Measurements from ENCODE around the gene MST1. TPM values are rescaled to one million over a fixed set of nuclear protein-coding genes. Genes with fewer than 3 reads are reported as not detected.

The MST1 gene
- total and polyA plus RNA-seq, 12 donors, result 2.3 to 16.0 (median 3.8) TPM

- ATAC-seq, result no peak
- H3K9me3 ChIP-seq, result no peaks in the 10 kb centered on the region
- TF ChIP-seq CTCF (IDR thresholded peaks at IDR 0.05), result no peak
- H3K27me3 ChIP-seq, result no peaks in the 10 kb centered on the region
- intact Hi-C loops (cut with DNase I), result no loop called here
- no peak overlapping the region for H3K4me3 ChIP-seq
- no peak for DNase-seq
- no peak overlapping the region for H3K27ac ChIP-seq
- H3K36me3 ChIP-seq, result peaks cover 0 to 71% (median 8%) of the 10 kb centered on the region in 9 donors
- H3K4me1 ChIP-seq, result peaks cover 5 to 25% (median 15%) of the 10 kb centered on the region in 9 donors
- 91 to 93% methylated on average over 13 of the region's 13 CpGs for WGBS, 2 donors
These were observed 26.4 kb upstream of the MST1 start for GRCh38 chr3:49715611-49716121.

- Histone ChIP-seq H3K4me3 (no peak overlapping the region), H3K27me3 (no peaks in the 10 kb centered on the region), H3K36me3 (peaks cover 0 to 68% (median 8%) of the 10 kb centered on the region in 9 donors), H3K27ac (no peak overlapping the region), H3K9me3 (no peaks in the 10 kb centered on the region), H3K4me1 (peaks cover 5 to 19% (median 14%) of the 10 kb centered on the region in 9 donors)
- DNase-seq (no peak), ATAC-seq (no peak)
- WGBS, 2 donors, result 88 to 91% methylated on average over 13 of the region's 13 CpGs
- intact Hi-C loops (cut with DNase I), result no loop called here
- no peak for TF ChIP-seq CTCF (IDR thresholded peaks at IDR 0.05)
These were observed 25.7 kb upstream of the MST1 start for GRCh38 chr3:49714728-49715550.

DNA sequence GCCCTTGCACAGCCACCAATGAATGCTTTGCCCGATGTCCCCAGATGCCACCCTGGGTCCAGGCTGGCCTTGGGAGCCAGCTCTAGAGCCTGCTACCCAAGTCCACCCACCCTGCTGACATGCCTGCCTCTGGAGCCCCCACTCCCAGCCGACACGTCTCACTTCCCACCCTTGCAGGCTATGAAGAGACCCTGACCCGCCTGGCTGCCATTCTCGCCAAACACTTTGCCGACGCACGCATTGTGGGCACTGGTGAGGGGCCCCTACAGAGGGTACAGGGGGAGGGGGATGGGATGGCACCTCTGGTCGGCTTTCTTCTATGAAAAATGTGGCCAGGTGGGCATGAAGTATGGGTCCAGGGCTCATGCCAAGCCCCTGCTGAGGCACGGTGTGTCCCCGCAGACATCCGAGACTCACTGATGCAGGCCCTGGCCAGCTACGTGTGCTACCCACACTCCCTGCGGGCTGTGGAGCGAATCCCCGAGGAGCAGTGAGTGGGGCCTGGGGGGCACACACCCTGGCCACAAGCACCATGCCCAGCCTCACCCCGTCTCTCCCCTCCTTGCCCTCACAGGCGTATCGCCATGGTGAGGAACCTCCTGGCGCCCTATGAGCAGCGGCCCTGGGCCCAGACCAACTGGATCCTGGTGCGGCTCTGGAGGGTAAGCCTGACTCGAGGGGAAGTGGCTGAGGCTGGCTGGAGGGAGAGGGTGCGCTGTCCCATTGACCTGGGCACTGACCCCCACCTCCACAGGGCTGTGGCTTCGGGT, 24.2 kb upstream of the MST1 start:
- intact Hi-C loops (cut with DNase I), result no loop called here
- no peak for DNase-seq
- Histone ChIP-seq H3K4me1 (peaks cover 0 to 4% (median 1%) of the 10 kb centered on the region in 9 donors), H3K27ac (no peak overlapping the region), H3K9me3 (no peaks in the 10 kb centered on the region), H3K36me3 (peaks cover 0 to 74% (median 8%) of the 10 kb centered on the region in 9 donors), H3K4me3 (no peak overlapping the region), H3K27me3 (no peaks in the 10 kb centered on the region)
- ATAC-seq, result no peak
- no peak for TF ChIP-seq CTCF (IDR thresholded peaks at IDR 0.05)
- WGBS, 2 donors, result 93% methylated on average over 25 of the region's 25 CpGs

GRCh38 chr3:49712631-49713317, 23.5 kb upstream of the MST1 start:
- TF ChIP-seq CTCF (IDR thresholded peaks at IDR 0.05), result no peak
- no peak overlapping the region for H3K4me3 ChIP-seq
- H3K27me3 ChIP-seq, result no peaks in the 10 kb centered on the region
- 69 to 75% methylated on average over 7 of the region's 7 CpGs for WGBS, 2 donors
- H3K27ac ChIP-seq, result no peak overlapping the region
- no peak for ATAC-seq
- H3K36me3 ChIP-seq, result peaks cover 0 to 80% (median 8%) of the 10 kb centered on the region in 9 donors
- no peaks in the 10 kb centered on the region for H3K4me1 ChIP-seq
- H3K9me3 ChIP-seq, result no peaks in the 10 kb centered on the region
- intact Hi-C loops (cut with DNase I), result no loop called here
- DNase-seq, result no peak
